IgD-negative memory B cell (primary cell): ENCODE measurements around the gene HACD3. TPM values are rescaled to one million over a fixed set of nuclear protein-coding genes. Genes with fewer than 3 reads are reported as not detected.
"Not testable (repeated sequence)": the region's sequence is repeated elsewhere in the genome, so short reads cannot be mapped to it uniquely, and the experiment has no call there.

Experiments
- H3K27ac Mint-ChIP-seq, 3 donors: one replicate each; pipeline ENCODE4 v1.8.0; 2020 to 2022; ENCODE audit warnings: mild to moderate bottlenecking in 3 of 3, mixed read lengths in 3 of 3, moderate library complexity in 1 of 3
- H3K27me3 Mint-ChIP-seq: one replicate; pipeline ENCODE4 v1.8.0; 2021; ENCODE audit warnings: mixed read lengths
- H3K36me3 Mint-ChIP-seq: one replicate; pipeline ENCODE4 v1.8.0; 2020; ENCODE audit warnings: mild to moderate bottlenecking, mixed read lengths
- H3K4me1 Mint-ChIP-seq, 3 donors: one replicate each; pipeline ENCODE4 v1.8.0; 2020 to 2022; ENCODE audit warnings: mixed read lengths in 3 of 3, mild to moderate bottlenecking in 1 of 3
- H3K4me3 Mint-ChIP-seq, 4 donors: one replicate each; pipeline ENCODE4 v1.8.0; 2020 to 2022; ENCODE audit warnings: mild to moderate bottlenecking in 4 of 4, mixed read lengths in 4 of 4, moderate library complexity in 3 of 4
- H3K9me3 Mint-ChIP-seq, 3 donors: one replicate each; pipeline ENCODE4 v1.8.0; 2020 to 2021; ENCODE audit warnings: mixed read lengths in 3 of 3, mild to moderate bottlenecking in 1 of 3
- polyA plus RNA-seq: library from polyadenylated mRNA; unstranded; fragments of 300-500 nt; fragmentation: Illumina TruSeq; gene quantifications from one replicate; pipeline ENCODE4 v1.2.3, GENCODE V29; 2021

Gene HACD3
- polyA plus RNA-seq, 1 donor from 2014 or later, result 25.7 TPM

GRCh38 chr15:65529762-65530317 is 423 bp upstream of the HACD3 start:
- Mint-ChIP-seq H3K27ac (peak overlapping the region; percentile 19 to 92 (median 62)), H3K4me3 (peak overlapping the region; percentile 85 to 94 (median 90)), H3K36me3 (no peaks in the 10 kb centered on the region), H3K4me1 (peaks cover 15 to 26% (median 18%) of the 10 kb centered on the region in 3 donors), H3K27me3 (no peaks in the 10 kb centered on the region), H3K9me3 (no peaks in the 10 kb centered on the region)

- no peaks in the 10 kb centered on the region for H3K36me3 Mint-ChIP-seq
- no peaks in the 10 kb centered on the region for H3K9me3 Mint-ChIP-seq
- peak overlapping the region in 1 of 3 donors; percentile 56 for H3K27ac Mint-ChIP-seq
- H3K4me3 Mint-ChIP-seq, result peak overlapping the region in 1 of 4 donors; percentile 79
- H3K4me1 Mint-ChIP-seq, result peaks cover 15 to 26% (median 22%) of the 10 kb centered on the region in 3 donors
- no peaks in the 10 kb centered on the region for H3K27me3 Mint-ChIP-seq
These were observed 2.4 kb downstream of the HACD3 start for GRCh38 chr15:65532738-65533051.

- peaks cover 19 to 28% (median 22%) of the 10 kb centered on the region in 3 donors for H3K4me1 Mint-ChIP-seq
- peak overlapping the region in 1 of 4 donors; percentile 79 for H3K4me3 Mint-ChIP-seq
- H3K36me3 Mint-ChIP-seq, result no peaks in the 10 kb centered on the region
These were observed 2.9 kb downstream of the HACD3 start for GRCh38 chr15:65533057-65533756.

GRCh38 chr15:65535192-65535591 is 4.9 kb downstream of the HACD3 start:
- H3K27me3 Mint-ChIP-seq, result no peaks in the 10 kb centered on the region
- H3K4me3 Mint-ChIP-seq, result no peak overlapping the region
- H3K4me1 Mint-ChIP-seq, result peaks cover 17 to 24% (median 17%) of the 10 kb centered on the region in 3 donors
- peaks cover 3% of the 10 kb centered on the region for H3K36me3 Mint-ChIP-seq
- H3K27ac Mint-ChIP-seq, result no peak overlapping the region
- H3K9me3 Mint-ChIP-seq, result no peaks in the 10 kb centered on the region

More at GRCh38 chr15:65533057-65533756, 2.9 kb downstream of the HACD3 start:
- Mint-ChIP-seq H3K27me3 (no peaks in the 10 kb centered on the region), H3K9me3 (no peaks in the 10 kb centered on the region), H3K27ac (peak overlapping the region in 1 of 3 donors; percentile 56)

GRCh38 chr15:65540314-65540713 is 10.1 kb downstream of the HACD3 start:
- peaks cover 2 to 12% (median 9%) of the 10 kb centered on the region in 3 donors for H3K4me1 Mint-ChIP-seq
- H3K9me3 Mint-ChIP-seq, result no peaks in the 10 kb centered on the region
- peaks cover 6% of the 10 kb centered on the region for H3K36me3 Mint-ChIP-seq
- no peaks in the 10 kb centered on the region for H3K27me3 Mint-ChIP-seq
- H3K4me3 Mint-ChIP-seq, result no peak overlapping the region
- H3K27ac Mint-ChIP-seq, result no peak overlapping the region

- H3K4me1 Mint-ChIP-seq, result peaks cover 2 to 16% (median 9%) of the 10 kb centered on the region in 3 donors
- peaks cover 6% of the 10 kb centered on the region for H3K36me3 Mint-ChIP-seq
- H3K4me3 Mint-ChIP-seq, result no peak overlapping the region
- no peaks in the 10 kb centered on the region for H3K9me3 Mint-ChIP-seq
- H3K27ac Mint-ChIP-seq, result no peak overlapping the region
- no peaks in the 10 kb centered on the region for H3K27me3 Mint-ChIP-seq
These were observed 11.1 kb downstream of the HACD3 start for GRCh38 chr15:65541231-65541820.

GRCh38 chr15:65547841-65548240 is 17.6 kb downstream of the HACD3 start:
- no peak overlapping the region for H3K4me3 Mint-ChIP-seq
- H3K27ac Mint-ChIP-seq, result no peak overlapping the region
- peaks cover 4 to 12% (median 7%) of the 10 kb centered on the region in 3 donors for H3K4me1 Mint-ChIP-seq
- no peaks in the 10 kb centered on the region for H3K9me3 Mint-ChIP-seq
- H3K27me3 Mint-ChIP-seq, result no peaks in the 10 kb centered on the region
- H3K36me3 Mint-ChIP-seq, result peaks cover 2% of the 10 kb centered on the region

GRCh38 chr15:65549288-65549687 is 19.0 kb downstream of the HACD3 start:
- not testable (repeated sequence) for H3K9me3 Mint-ChIP-seq, H3K27ac Mint-ChIP-seq, H3K4me3 Mint-ChIP-seq, H3K27me3 Mint-ChIP-seq, H3K36me3 Mint-ChIP-seq
- H3K4me1 Mint-ChIP-seq, result peaks cover 4 to 12% (median 7%) of the 10 kb centered on the region in 3 donors

- H3K4me1 Mint-ChIP-seq, result peaks cover 4 to 12% (median 7%) of the 10 kb centered on the region in 3 donors
These were observed 20.4 kb downstream of the HACD3 start for GRCh38 chr15:65550681-65551098.

GRCh38 chr15:65551183-65551582 is 20.9 kb downstream of the HACD3 start:
- Mint-ChIP-seq H3K9me3 (no peaks in the 10 kb centered on the region), H3K27me3 (no peaks in the 10 kb centered on the region), H3K4me3 (no peak overlapping the region), H3K27ac (no peak overlapping the region), H3K36me3 (peaks cover 1% of the 10 kb centered on the region), H3K4me1 (peaks cover 0 to 12% (median 7%) of the 10 kb centered on the region in 3 donors)

More at GRCh38 chr15:65550681-65551098, 20.4 kb downstream of the HACD3 start:
- Mint-ChIP-seq H3K9me3 (no peaks in the 10 kb centered on the region), H3K27ac (no peak overlapping the region), H3K4me3 (no peak overlapping the region), H3K27me3 (no peaks in the 10 kb centered on the region), H3K36me3 (peaks cover 1% of the 10 kb centered on the region)

- H3K4me1 Mint-ChIP-seq, H3K9me3 Mint-ChIP-seq, H3K4me3 Mint-ChIP-seq, H3K27me3 Mint-ChIP-seq, H3K36me3 Mint-ChIP-seq, H3K27ac Mint-ChIP-seq: not testable (repeated sequence)
These were observed 22.6 kb downstream of the HACD3 start for GRCh38 chr15:65552851-65553250.

GRCh38 chr15:65553691-65554090 is 23.4 kb downstream of the HACD3 start:
- peak overlapping the region in 1 of 3 donors; percentile 50 for H3K27ac Mint-ChIP-seq
- H3K36me3 Mint-ChIP-seq, result peaks cover 9% of the 10 kb centered on the region
- no peaks in the 10 kb centered on the region for H3K27me3 Mint-ChIP-seq
- H3K9me3 Mint-ChIP-seq, result no peaks in the 10 kb centered on the region
- peaks cover 0 to 8% (median 7%) of the 10 kb centered on the region in 3 donors for H3K4me1 Mint-ChIP-seq
- no peak overlapping the region for H3K4me3 Mint-ChIP-seq

- H3K9me3 Mint-ChIP-seq, result no peaks in the 10 kb centered on the region
- H3K36me3 Mint-ChIP-seq, result peaks cover 12% of the 10 kb centered on the region
- no peak overlapping the region for H3K4me3 Mint-ChIP-seq
- H3K27ac Mint-ChIP-seq, result no peak overlapping the region
- no peaks in the 10 kb centered on the region for H3K4me1 Mint-ChIP-seq
- H3K27me3 Mint-ChIP-seq, result no peaks in the 10 kb centered on the region
These were observed 26.4 kb downstream of the HACD3 start for GRCh38 chr15:65556622-65557021.

- Mint-ChIP-seq H3K9me3 (no peaks in the 10 kb centered on the region), H3K27me3 (no peaks in the 10 kb centered on the region), H3K4me3 (no peak overlapping the region), H3K36me3 (peaks cover 19% of the 10 kb centered on the region), H3K4me1 (no peaks in the 10 kb centered on the region), H3K27ac (no peak overlapping the region)
These were observed 28.1 kb downstream of the HACD3 start for GRCh38 chr15:65558336-65558735.

GRCh38 chr15:65558997-65559760 is 28.9 kb downstream of the HACD3 start:
- no peak overlapping the region for H3K27ac Mint-ChIP-seq
- peaks cover 21% of the 10 kb centered on the region for H3K36me3 Mint-ChIP-seq
- no peaks in the 10 kb centered on the region for H3K9me3 Mint-ChIP-seq
- no peak overlapping the region for H3K4me3 Mint-ChIP-seq
- H3K27me3 Mint-ChIP-seq, result no peaks in the 10 kb centered on the region
- no peaks in the 10 kb centered on the region for H3K4me1 Mint-ChIP-seq
